LNCaP clone FGC (cell line): ENCODE measurements around the gene STK17A.

Source experiments
- DNase-seq: peaks from one replicate; pipeline ENCODE4 v3.0.0-alpha.2; 2011; ENCODE audit warnings: low read depth
- H3K4me3 ChIP-seq: 2 replicates; pipeline ENCODE4 v1.5.1; 2011; ENCODE audit warnings: mild to moderate bottlenecking, low read depth, low read length, control low read depth
- TF ChIP-seq, protein P1 (sequence below): IDR thresholded peaks from 2 replicates; pipeline ENCODE4 v1.5.1; 2012; ENCODE audit warnings: mild to moderate bottlenecking; ENCODE audit not compliant: control insufficient read depth, insufficient read depth; ENCODE audit errors: extremely low read depth

STK17A gene

DNA sequence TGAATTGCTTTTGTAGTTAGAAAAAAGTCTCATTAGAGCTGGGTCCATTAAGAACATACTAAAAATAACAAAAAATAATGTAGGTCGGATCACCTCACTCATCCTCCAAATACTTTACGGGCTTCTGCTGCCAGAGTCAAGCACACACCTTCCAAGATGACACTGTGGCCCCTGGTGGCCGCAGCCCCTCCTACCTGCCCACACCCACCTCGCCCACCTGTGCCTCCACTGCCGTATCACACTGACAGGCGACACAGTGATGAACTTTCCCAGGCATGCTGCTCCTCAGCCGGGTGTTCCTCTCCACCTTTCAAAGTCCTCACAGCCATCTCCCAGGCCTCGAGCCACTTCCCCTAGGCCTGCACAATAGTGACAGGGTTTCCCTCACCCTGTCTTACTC is 60.9 kb downstream of the STK17A start:
- DNase-seq: no peak
- TF ChIP-seq, protein P1, sequence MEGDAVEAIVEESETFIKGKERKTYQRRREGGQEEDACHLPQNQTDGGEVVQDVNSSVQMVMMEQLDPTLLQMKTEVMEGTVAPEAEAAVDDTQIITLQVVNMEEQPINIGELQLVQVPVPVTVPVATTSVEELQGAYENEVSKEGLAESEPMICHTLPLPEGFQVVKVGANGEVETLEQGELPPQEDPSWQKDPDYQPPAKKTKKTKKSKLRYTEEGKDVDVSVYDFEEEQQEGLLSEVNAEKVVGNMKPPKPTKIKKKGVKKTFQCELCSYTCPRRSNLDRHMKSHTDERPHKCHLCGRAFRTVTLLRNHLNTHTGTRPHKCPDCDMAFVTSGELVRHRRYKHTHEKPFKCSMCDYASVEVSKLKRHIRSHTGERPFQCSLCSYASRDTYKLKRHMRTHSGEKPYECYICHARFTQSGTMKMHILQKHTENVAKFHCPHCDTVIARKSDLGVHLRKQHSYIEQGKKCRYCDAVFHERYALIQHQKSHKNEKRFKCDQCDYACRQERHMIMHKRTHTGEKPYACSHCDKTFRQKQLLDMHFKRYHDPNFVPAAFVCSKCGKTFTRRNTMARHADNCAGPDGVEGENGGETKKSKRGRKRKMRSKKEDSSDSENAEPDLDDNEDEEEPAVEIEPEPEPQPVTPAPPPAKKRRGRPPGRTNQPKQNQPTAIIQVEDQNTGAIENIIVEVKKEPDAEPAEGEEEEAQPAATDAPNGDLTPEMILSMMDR: no peak
- H3K4me3 ChIP-seq: no peak overlapping the region

DNA sequence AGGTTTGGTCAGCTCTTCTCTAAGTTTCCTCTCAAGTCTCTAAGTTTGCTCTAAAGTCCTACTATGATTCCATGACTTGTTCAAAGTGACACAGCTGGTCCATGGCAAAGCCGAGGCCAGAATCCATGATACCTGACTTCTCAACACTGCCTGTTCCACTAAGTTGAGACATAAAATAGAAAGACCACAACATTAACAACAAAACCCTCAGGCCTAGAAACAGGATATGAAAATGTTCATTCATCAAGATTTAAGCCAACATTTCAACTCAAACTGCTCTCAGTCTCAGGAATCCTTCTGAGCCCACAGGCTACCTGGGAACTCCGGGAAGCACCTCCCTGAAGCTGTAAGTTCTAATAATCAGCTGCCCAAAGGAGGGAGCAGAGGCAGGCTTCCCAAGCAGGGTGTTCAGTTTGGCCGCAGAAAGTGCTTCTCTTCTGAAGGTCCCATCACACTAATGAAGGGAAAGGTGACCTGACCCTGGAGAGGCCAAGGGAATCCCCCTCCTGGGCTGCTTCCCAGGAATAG is 62.9 kb downstream of the STK17A start:
- TF ChIP-seq, protein P1: no peak
- H3K4me3 ChIP-seq: no peak overlapping the region

DNA sequence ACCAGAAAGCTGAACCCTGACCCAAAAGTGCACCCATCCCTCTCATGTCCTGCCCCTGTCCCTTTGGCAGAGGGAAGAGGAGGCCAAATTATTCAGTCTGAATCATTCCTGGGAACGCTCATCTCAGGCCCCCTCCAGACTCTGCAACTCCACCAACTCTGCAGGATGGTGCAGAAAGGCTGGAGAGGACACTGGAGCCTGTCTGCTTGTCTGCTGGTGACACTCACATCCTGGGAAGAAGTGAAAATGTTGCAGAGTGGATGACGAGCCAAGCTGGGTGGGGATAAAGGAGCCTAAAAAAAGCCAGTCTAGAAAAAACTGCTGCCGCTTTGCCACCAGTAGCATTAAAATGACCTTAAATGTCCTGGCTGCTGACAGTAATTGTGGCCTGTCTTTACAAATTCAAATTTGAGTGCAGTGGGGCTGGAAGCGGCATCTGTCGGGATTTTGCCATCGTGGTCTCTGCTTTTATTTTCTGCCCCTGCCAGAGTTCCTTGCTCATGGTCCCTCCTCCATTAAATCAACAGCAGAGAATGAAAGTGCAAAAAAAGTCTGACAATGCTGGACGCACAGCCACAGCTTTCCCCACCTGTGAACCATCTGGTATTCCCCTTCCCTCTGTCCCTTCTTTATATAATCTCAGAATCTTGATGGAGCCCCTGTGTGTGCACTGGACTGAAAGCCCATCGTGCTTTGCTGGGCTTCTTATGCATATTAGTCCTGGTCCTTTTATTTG is 63.9 kb downstream of the STK17A start:
- H3K4me3 ChIP-seq: no peak overlapping the region
- TF ChIP-seq, protein P1: no peak
- no peak for DNase-seq

More for the DNA sequence above, 62.9 kb downstream of the STK17A start:
- no peak for DNase-seq

DNA sequence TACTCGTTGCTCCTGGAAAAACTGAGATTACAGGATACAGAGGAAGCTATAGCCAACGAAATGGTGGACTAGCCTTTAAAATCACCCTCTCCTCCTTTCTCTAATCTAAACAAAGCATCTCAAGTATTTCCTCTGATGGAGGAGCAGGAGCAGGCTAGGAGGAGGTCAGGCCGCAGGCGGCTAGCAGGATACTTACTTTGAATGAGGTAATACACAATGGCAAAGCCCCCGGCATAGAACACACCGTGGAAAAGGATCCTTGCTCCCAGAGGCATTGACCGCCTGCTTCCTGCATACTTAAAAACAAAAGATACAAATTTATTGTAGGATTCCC is 64.4 kb downstream of the STK17A start:
- TF ChIP-seq, protein P1: no peak
- no peak overlapping the region for H3K4me3 ChIP-seq
- DNase-seq: no peak

DNA sequence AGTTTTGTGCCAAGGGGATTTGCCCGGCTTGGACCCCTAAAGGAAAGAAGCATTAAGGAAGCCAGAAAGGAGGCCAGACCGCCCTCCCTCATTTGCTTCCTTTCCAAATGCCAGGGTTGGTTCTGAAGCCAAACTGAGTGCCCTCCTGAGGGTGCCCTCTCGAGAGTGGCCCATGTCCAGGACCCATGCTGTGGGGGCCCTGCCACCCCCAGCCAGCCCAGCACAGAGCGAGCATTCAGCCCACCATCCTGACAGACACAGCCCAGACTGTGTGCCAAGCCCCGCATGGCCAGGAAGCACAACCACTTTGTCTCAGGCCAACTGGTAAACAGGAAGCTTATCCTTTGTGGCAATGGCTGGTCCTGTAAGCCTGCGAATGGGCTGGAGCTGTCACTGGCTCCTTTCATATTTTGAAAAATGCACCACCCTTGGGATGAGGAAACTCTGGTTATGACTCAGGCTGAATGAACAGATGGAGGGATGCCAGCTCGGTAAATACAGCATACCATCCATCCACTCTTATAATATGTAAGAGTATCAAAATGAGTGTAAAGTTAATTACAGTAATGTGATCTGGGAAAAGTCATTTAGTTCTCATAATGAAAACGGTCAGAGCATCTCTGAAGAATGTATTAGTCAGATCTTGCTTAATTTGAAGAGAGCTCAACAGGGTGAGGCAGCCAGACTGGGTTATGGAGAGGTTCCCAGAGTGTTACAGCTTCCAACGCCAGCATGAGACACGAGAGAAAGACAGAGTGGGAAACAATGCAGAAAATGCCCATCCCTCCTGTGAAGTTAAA is 65.0 kb downstream of the STK17A start:
- no peak overlapping the region for H3K4me3 ChIP-seq
- TF ChIP-seq, protein P1: no peak
- DNase-seq: peak; percentile 49

DNA sequence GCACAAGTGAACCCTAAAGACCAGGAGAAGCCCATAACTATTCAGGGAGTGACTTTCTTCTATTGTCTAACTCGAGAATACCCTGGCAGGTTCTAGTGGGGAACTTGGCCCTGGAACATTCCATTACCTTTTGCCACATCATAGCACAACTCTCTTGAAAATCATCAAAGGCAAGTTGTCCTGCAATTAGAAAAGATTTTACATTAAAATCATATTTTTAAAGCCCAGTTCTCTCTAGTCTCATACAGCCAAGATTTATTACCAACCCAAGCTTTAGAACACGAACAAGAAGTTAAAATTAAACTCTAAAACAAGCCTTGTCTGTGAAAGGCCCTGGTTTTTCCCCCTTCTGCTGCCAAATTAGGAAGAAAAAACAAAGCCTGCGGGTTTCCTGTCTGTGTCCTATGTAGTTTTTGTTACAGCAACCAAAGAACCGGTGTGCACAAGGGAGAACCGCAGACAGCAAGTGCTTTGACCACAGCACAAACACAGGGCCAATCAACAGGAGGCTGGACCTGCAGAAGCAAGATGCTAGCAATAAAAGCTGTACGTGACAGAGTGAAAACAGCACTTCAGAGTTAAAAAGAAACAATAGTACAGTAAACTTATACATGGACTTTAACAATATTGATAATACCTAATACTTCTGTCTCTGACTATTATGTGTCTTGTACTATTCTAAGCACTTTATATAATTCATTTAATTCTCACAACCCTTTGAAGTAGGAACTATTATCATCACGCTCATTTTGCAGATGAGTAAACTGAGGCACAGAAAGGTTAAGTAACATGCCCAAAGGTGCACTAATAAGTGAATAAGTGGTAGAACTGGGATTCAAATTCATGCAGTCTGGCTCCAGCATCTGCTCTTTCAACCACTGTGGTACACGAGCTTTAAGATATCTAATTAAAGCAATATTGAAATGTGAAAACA is 65.8 kb downstream of the STK17A start:
- no peak overlapping the region for H3K4me3 ChIP-seq
- DNase-seq: no peak
- TF ChIP-seq, protein P1: no peak
